ENCODE measurements around the gene SMYD5. TPM values are rescaled to one million over a fixed set of nuclear protein-coding genes. Genes with fewer than 3 reads are reported as not detected.

The SMYD5 gene
- polyA plus RNA-seq, 1 of the 3 experiments (the other 2 are of a cell fraction), result 21.4 TPM

- WGBS (ENCODE audit: low lambda C conversion rate), result 81% methylated on average over 21 of the region's 26 CpGs
- Histone ChIP-seq H3K9me2 (no peaks in the 10 kb centered on the region), H3K27me3 (ENCODE audit: insufficient read depth) (no peaks in the 10 kb centered on the region), H3K9ac (no peak overlapping the region), H3K9me3 (no peaks in the 10 kb centered on the region), H2AFZ (ENCODE audit: low read depth) (no peak overlapping the region), H3K4me2 (no peak overlapping the region), H3K4me3 (ENCODE audit: low read depth in 2 of 2, low read length in 1 of 2) (no peak overlapping the region), H3K36me3 (replicated peaks in 1 of 2; ENCODE audit: control insufficient read depth in 1 of 2, insufficient read depth in 2 of 2, low read length in 1 of 2) (no peaks in the 10 kb centered on the region), H3K79me2 (ENCODE audit: insufficient read depth) (no peaks in the 10 kb centered on the region), H3K27ac (ENCODE audit: low read depth in 2 of 2, low read length in 1 of 2) (no peak overlapping the region; a peak in 1 of 4 replicates), H3F3A (replicated peaks; ENCODE audit: insufficient read depth) (no peaks in the 10 kb centered on the region), H4K20me1 (ENCODE audit: insufficient read depth) (no peaks in the 10 kb centered on the region), H3K4me1 (ENCODE audit: control insufficient read depth in 1 of 2, insufficient read depth in 2 of 2, low read depth in 1 of 2, low read length in 1 of 2) (no peaks in the 10 kb centered on the region; a peak in 1 of 4 replicates)
- ChIA-PET CTCF (interaction anchor here (0.7 to 1.5 kb wide), 2 partner anchors 11 to 380 kb away, joined by 3 read pairs; no protein-coding TSS in a partner anchor), POLR2A (no interaction called here)
- TF ChIP-seq POLR2AphosphoS5 (IDR thresholded peaks at IDR 0.05; ENCODE audit: low read depth, low read length), result no peak
- TF ChIP-seq NFIC (IDR thresholded peaks at IDR 0.05; ENCODE audit: borderline replicate concordance), result no peak
- TF ChIP-seq NRF1 (IDR thresholded peaks at IDR 0.05; ENCODE audit: low read depth, low read length), result no peak
- TF ChIP-seq GABPA (IDR thresholded peaks at IDR 0.05; ENCODE audit: low read depth), result no peak
- TF ChIP-seq MXI1 (IDR thresholded peaks at IDR 0.05; ENCODE audit: low read depth, low read length), result no peak
- TF ChIP-seq EZH2phosphoT487 (IDR thresholded peaks at IDR 0.05; ENCODE audit: borderline replicate concordance, low read depth), result no peak
- TF ChIP-seq CTCF (IDR thresholded peaks at IDR 0.05), result no peak
- TF ChIP-seq TAF1 (IDR thresholded peaks at IDR 0.05; ENCODE audit: borderline replicate concordance, low read depth, low read length), result no peak
- no peak for TF ChIP-seq RXRA (IDR thresholded peaks at IDR 0.05; ENCODE audit: borderline replicate concordance, low read depth)
- DNase-seq, result no peak
These were observed 52.2 kb downstream of the SMYD5 start for GRCh38 chr2:73266061-73266901.

GRCh38 chr2:73267008-73267407 lies 53.0 kb downstream of the SMYD5 start:
- no peaks in the 10 kb centered on the region for H3F3A ChIP-seq (replicated peaks; ENCODE audit: insufficient read depth)
- H3K4me1 ChIP-seq (ENCODE audit: control insufficient read depth in 1 of 2, insufficient read depth in 2 of 2, low read depth in 1 of 2, low read length in 1 of 2), result no peaks in the 10 kb centered on the region; a peak in 1 of 4 replicates
- no peaks in the 10 kb centered on the region for H3K36me3 ChIP-seq (replicated peaks in 1 of 2; ENCODE audit: control insufficient read depth in 1 of 2, insufficient read depth in 2 of 2, low read length in 1 of 2)
- no peak overlapping the region for H3K27ac ChIP-seq (ENCODE audit: low read depth in 2 of 2, low read length in 1 of 2)
- no peaks in the 10 kb centered on the region for H4K20me1 ChIP-seq (ENCODE audit: insufficient read depth)
- no peak overlapping the region for H3K4me3 ChIP-seq (ENCODE audit: low read depth in 2 of 2, low read length in 1 of 2)
- H3K9ac ChIP-seq, result no peak overlapping the region
- H2AFZ ChIP-seq (ENCODE audit: low read depth), result no peak overlapping the region
- H3K4me2 ChIP-seq, result no peak overlapping the region
- DNase-seq, result no peak
- ChIA-PET POLR2A (no interaction called here), CTCF (interaction anchor here (0.9 to 2.0 kb wide), 2 partner anchors 9 to 24 kb away, joined by 3 to 4 read pairs; no protein-coding TSS in a partner anchor)
- no peak for TF ChIP-seq GATA2 (CRISPR knock-in tag; IDR thresholded peaks at IDR 0.05)
- TF ChIP-seq NRF1 (IDR thresholded peaks at IDR 0.05; ENCODE audit: low read depth, low read length), result no peak
- TF ChIP-seq MAX (IDR thresholded peaks at IDR 0.05; ENCODE audit: low read depth), result no peak
- no peak for TF ChIP-seq NFIC (IDR thresholded peaks at IDR 0.05; ENCODE audit: borderline replicate concordance)
- 99% methylated on average over 4 of the region's 4 CpGs for WGBS (ENCODE audit: low lambda C conversion rate)
- no peaks in the 10 kb centered on the region for H3K79me2 ChIP-seq (ENCODE audit: insufficient read depth)
- H3K9me3 ChIP-seq, result no peaks in the 10 kb centered on the region
- no peaks in the 10 kb centered on the region for H3K27me3 ChIP-seq (ENCODE audit: insufficient read depth)
- H3K9me2 ChIP-seq, result no peaks in the 10 kb centered on the region

Data from SK-N-SH (cell line).